Measurements from ENCODE around the gene EXOSC7. TPM values are rescaled to one million over a fixed set of nuclear protein-coding genes. Genes with fewer than 3 reads are reported as not detected.
A peak's percentile ranks its signal among the peaks of the same experiment; 100 is the strongest.

The EXOSC7 gene
- total RNA-seq, 8 experiments from 2014 or later: 45.1 to 92.9 (median 50.6) TPM

- 39 to 100% (median 77%) methylated on average over 1 to 2 of the region's 2 CpGs; no CpG with 5 or more reads in 3 of the 10 experiments for WGBS, 10 experiments
- H3K4me3 ChIP-seq: no peak overlapping the region
- peaks cover 0 to 9% of the 10 kb centered on the region in 2 donors for H3K4me1 ChIP-seq (replicated peaks in 1 of 2)
- in situ Hi-C loops (cut with MboI; ENCODE audit: low pct_unique_long_range_greater_than_20kb in 2 of 9, low sequenced_read_pairs in 9 of 9, unreplicated experiment in 9 of 9): no loop called here
- peak overlapping the region in 1 of 2 donors; percentile 32 for H3K27ac ChIP-seq
- ATAC-seq (replicated peaks in 6 of 8): peak; percentile 24 to 85 (median 59)
Observed at GRCh38 chr3:44950275-44950734, 25.7 kb upstream of the EXOSC7 start.

- in situ Hi-C loops (cut with MboI; ENCODE audit: low pct_unique_long_range_greater_than_20kb in 2 of 9, low sequenced_read_pairs in 9 of 9, unreplicated experiment in 9 of 9): no loop called here
- WGBS, 10 experiments: 60 to 100% (median 93%) methylated on average over 1 to 2 of the region's 3 CpGs; no CpG with 5 or more reads in 3 of the 10 experiments
- Histone ChIP-seq H3K4me3 (no peak overlapping the region), H3K4me1 (replicated peaks in 1 of 2) (peaks cover 0 to 9% of the 10 kb centered on the region in 2 donors), H3K27ac (no peak overlapping the region)
- no peak for ATAC-seq (replicated peaks in 6 of 8)
Observed at GRCh38 chr3:44952689-44953088, 23.4 kb upstream of the EXOSC7 start.

- WGBS, 10 experiments: 57 to 100% (median 95%) methylated on average over 1 to 5 of the region's 5 CpGs; no CpG with 5 or more reads in 1 of the 10 experiments
- no peak for ATAC-seq (replicated peaks in 6 of 8)
- in situ Hi-C loops (cut with MboI; ENCODE audit: low pct_unique_long_range_greater_than_20kb in 2 of 9, low sequenced_read_pairs in 9 of 9, unreplicated experiment in 9 of 9): no loop called here
Observed at GRCh38 chr3:44954304-44954703, 21.7 kb upstream of the EXOSC7 start.

GRCh38 chr3:44954962-44955361 is 21.1 kb upstream of the EXOSC7 start:
- in situ Hi-C loops (cut with MboI; ENCODE audit: low pct_unique_long_range_greater_than_20kb in 2 of 9, low sequenced_read_pairs in 9 of 9, unreplicated experiment in 9 of 9): no loop called here
- no peak for ATAC-seq (replicated peaks in 6 of 8)
- H3K4me1 ChIP-seq (replicated peaks in 1 of 2): peaks cover 0 to 6% of the 10 kb centered on the region in 2 donors
- H3K4me3 ChIP-seq: no peak overlapping the region
- H3K27ac ChIP-seq: no peak overlapping the region
- 0 to 73% (median 34%) methylated on average over 1 to 3 of the region's 3 CpGs; no CpG with 5 or more reads in 2 of the 10 experiments for WGBS, 10 experiments

More at GRCh38 chr3:44954304-44954703, 21.7 kb upstream of the EXOSC7 start:
- Histone ChIP-seq H3K4me3 (no peak overlapping the region), H3K4me1 (replicated peaks in 1 of 2) (peaks cover 0 to 9% of the 10 kb centered on the region in 2 donors), H3K27ac (no peak overlapping the region)

GRCh38 chr3:44955917-44956316 is 20.1 kb upstream of the EXOSC7 start:
- Histone ChIP-seq H3K27ac (no peak overlapping the region), H3K4me1 (replicated peaks in 1 of 2) (peaks cover 0 to 4% of the 10 kb centered on the region in 2 donors), H3K4me3 (no peak overlapping the region)
- in situ Hi-C loops (cut with MboI; ENCODE audit: low pct_unique_long_range_greater_than_20kb in 2 of 9, low sequenced_read_pairs in 9 of 9, unreplicated experiment in 9 of 9): no loop called here
- no peak for ATAC-seq (replicated peaks in 6 of 8)
- 100% methylated on average over 1 of the region's 1 CpG; no CpG with 5 or more reads in 9 of the 10 experiments for WGBS, 10 experiments

GRCh38 chr3:44957986-44958385 is 18.1 kb upstream of the EXOSC7 start:
- peaks cover 9 to 14% of the 10 kb centered on the region in 2 donors for H3K4me1 ChIP-seq (replicated peaks in 1 of 2)
- 67 to 100% (median 80%) methylated on average over 1 to 4 of the region's 4 CpGs; no CpG with 5 or more reads in 5 of the 10 experiments for WGBS, 10 experiments
- in situ Hi-C loops (cut with MboI; ENCODE audit: low pct_unique_long_range_greater_than_20kb in 2 of 9, low sequenced_read_pairs in 9 of 9, unreplicated experiment in 9 of 9): no loop called here
- H3K4me3 ChIP-seq: no peak overlapping the region
- peak in 1 of 8 experiments; percentile 31 for ATAC-seq (replicated peaks in 6 of 8)
- H3K27ac ChIP-seq: no peak overlapping the region

GRCh38 chr3:44958386-44958785 is 17.7 kb upstream of the EXOSC7 start:
- WGBS, 10 experiments: 40 to 100% (median 90%) methylated on average over 1 to 6 of the region's 7 CpGs; no CpG with 5 or more reads in 5 of the 10 experiments
- in situ Hi-C loops (cut with MboI; ENCODE audit: low pct_unique_long_range_greater_than_20kb in 2 of 9, low sequenced_read_pairs in 9 of 9, unreplicated experiment in 9 of 9): no loop called here
- no peak for ATAC-seq (replicated peaks in 6 of 8)
- no peak overlapping the region for H3K27ac ChIP-seq
- no peak overlapping the region for H3K4me3 ChIP-seq
- peaks cover 9 to 14% of the 10 kb centered on the region in 2 donors for H3K4me1 ChIP-seq (replicated peaks in 1 of 2)

GRCh38 chr3:44960387-44961026 is 15.5 kb upstream of the EXOSC7 start:
- Histone ChIP-seq H3K27ac (no peak overlapping the region), H3K4me3 (no peak overlapping the region), H3K4me1 (replicated peaks in 1 of 2) (peaks cover 9 to 14% of the 10 kb centered on the region in 2 donors)
- 80 to 100% (median 95%) methylated on average over 1 to 3 of the region's 3 CpGs; no CpG with 5 or more reads in 4 of the 10 experiments for WGBS, 10 experiments
- in situ Hi-C loops (cut with MboI; ENCODE audit: low pct_unique_long_range_greater_than_20kb in 2 of 9, low sequenced_read_pairs in 9 of 9, unreplicated experiment in 9 of 9): no loop called here
- ATAC-seq (replicated peaks in 6 of 8): peak in 4 of 8 experiments; percentile 25 to 81 (median 44)

GRCh38 chr3:44961888-44962287 is 14.2 kb upstream of the EXOSC7 start:
- in situ Hi-C loops (cut with MboI; ENCODE audit: low pct_unique_long_range_greater_than_20kb in 2 of 9, low sequenced_read_pairs in 9 of 9, unreplicated experiment in 9 of 9): no loop called here
- Histone ChIP-seq H3K4me1 (replicated peaks in 1 of 2) (peaks cover 9 to 14% of the 10 kb centered on the region in 2 donors), H3K27ac (no peak overlapping the region), H3K4me3 (no peak overlapping the region)
- 72 to 100% (median 92%) methylated on average over 1 to 3 of the region's 3 CpGs; no CpG with 5 or more reads in 2 of the 10 experiments for WGBS, 10 experiments
- no peak for ATAC-seq (replicated peaks in 6 of 8)

- in situ Hi-C loops (cut with MboI; ENCODE audit: low pct_unique_long_range_greater_than_20kb in 2 of 9, low sequenced_read_pairs in 9 of 9, unreplicated experiment in 9 of 9): no loop called here
Observed at GRCh38 chr3:44962621-44963393, 13.2 kb upstream of the EXOSC7 start.

GRCh38 chr3:44963571-44964325 is 12.3 kb upstream of the EXOSC7 start:
- peaks cover 9 to 14% of the 10 kb centered on the region in 2 donors for H3K4me1 ChIP-seq (replicated peaks in 1 of 2)
- H3K4me3 ChIP-seq: no peak overlapping the region
- peak in 1 of 8 experiments; percentile 47 for ATAC-seq (replicated peaks in 6 of 8)
- no peak overlapping the region for H3K27ac ChIP-seq
- WGBS, 10 experiments: 60 to 100% (median 80%) methylated on average over 1 to 3 of the region's 4 CpGs; no CpG with 5 or more reads in 3 of the 10 experiments
- in situ Hi-C loops (cut with MboI; ENCODE audit: low pct_unique_long_range_greater_than_20kb in 2 of 9, low sequenced_read_pairs in 9 of 9, unreplicated experiment in 9 of 9): no loop called here

More at GRCh38 chr3:44962621-44963393, 13.2 kb upstream of the EXOSC7 start:
- Histone ChIP-seq H3K4me3 (no peak overlapping the region), H3K4me1 (replicated peaks in 1 of 2) (peaks cover 9 to 14% of the 10 kb centered on the region in 2 donors), H3K27ac (no peak overlapping the region)
- 82 to 100% (median 93%) methylated on average over 1 to 5 of the region's 6 CpGs; no CpG with 5 or more reads in 2 of the 10 experiments for WGBS, 10 experiments
- peak in 1 of 8 experiments; percentile 28 for ATAC-seq (replicated peaks in 6 of 8)

- in situ Hi-C loops (cut with MboI; ENCODE audit: low pct_unique_long_range_greater_than_20kb in 2 of 9, low sequenced_read_pairs in 9 of 9, unreplicated experiment in 9 of 9): no loop called here
- 60 to 100% (median 94%) methylated on average over 1 to 3 of the region's 3 CpGs; no CpG with 5 or more reads in 3 of the 10 experiments for WGBS, 10 experiments
- Histone ChIP-seq H3K27ac (no peak overlapping the region), H3K4me1 (replicated peaks in 1 of 2) (peaks cover 9 to 14% of the 10 kb centered on the region in 2 donors), H3K4me3 (no peak overlapping the region)
- no peak for ATAC-seq (replicated peaks in 6 of 8)
Observed at GRCh38 chr3:44965165-44965564, 10.9 kb upstream of the EXOSC7 start.

Data from motor neuron (in vitro differentiated cells).